PFSK-1 (cell line): ENCODE results near the gene LSM3.

ENCODE experiments used
- POLR2AphosphoS5 ChIP-seq: IDR thresholded peaks from 2 replicates; pipeline ENCODE4 v1.6.1; 2012; ENCODE audit warnings: low read depth, mild to moderate bottlenecking, control low read depth, low read length, moderate library complexity
- SIN3A ChIP-seq: IDR thresholded peaks from 2 replicates; pipeline ENCODE4 v1.6.1; 2012; ENCODE audit warnings: mild to moderate bottlenecking, low read length, moderate library complexity, borderline replicate concordance; ENCODE audit not compliant: insufficient read depth

DNA sequence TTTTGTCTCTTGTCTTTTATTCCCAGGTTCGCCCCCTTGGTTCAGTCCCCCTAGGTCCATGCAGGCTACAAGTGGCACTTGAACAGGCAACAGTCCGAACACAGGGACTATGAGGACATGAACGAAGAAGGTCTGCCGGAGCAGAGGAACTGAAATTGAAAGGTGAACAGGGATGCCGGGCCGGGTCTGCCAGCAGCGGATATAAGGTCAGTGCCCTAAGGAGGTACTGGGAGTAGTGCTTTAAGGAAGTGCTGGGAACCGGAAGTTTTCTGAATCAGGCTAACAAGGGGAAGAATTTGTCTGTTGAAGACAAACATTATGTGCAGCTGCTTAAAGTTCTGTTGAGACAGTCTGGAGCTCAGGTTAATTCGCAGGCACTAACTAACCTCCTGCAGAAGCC lies 46.8 kb downstream of the LSM3 start:
- TF ChIP-seq POLR2AphosphoS5 (no peak), SIN3A (no peak)
